Fibroblast of lung (primary cell): ENCODE measurements around the gene FHL1. TPM values are rescaled to one million over a fixed set of nuclear protein-coding genes. Genes with fewer than 3 reads are reported as not detected.
A peak's percentile ranks its signal among the peaks of the same experiment; 100 is the strongest.

Experiments used
- DNase-seq, 2 donors: peaks; one replicate each; pipeline versions ENCODE4 v3.0.0 to v3.0.0-alpha.2; 2010; ENCODE audit warnings: low read depth in 2 of 2
- H2AFZ ChIP-seq: 2 replicates; pipeline ENCODE4 v1.5.1; 2012; ENCODE audit warnings: low read length, control low read depth, inconsistent platforms
- H3K27ac ChIP-seq: 2 replicates; pipeline ENCODE4 v1.5.1; 2011; ENCODE audit warnings: low read length, control low read depth; ENCODE audit not compliant: insufficient read depth
- H3K27me3 ChIP-seq: 2 replicates; pipeline ENCODE4 v1.5.1; 2011; ENCODE audit warnings: mild to moderate bottlenecking, low read length; ENCODE audit not compliant: control insufficient read depth, insufficient read depth
- H3K36me3 ChIP-seq: 2 replicates; pipeline ENCODE4 v1.5.1; 2011; ENCODE audit warnings: low read length; ENCODE audit not compliant: control insufficient read depth, insufficient read depth
- H3K4me1 ChIP-seq: 2 replicates; pipeline ENCODE4 v1.5.1; 2011; ENCODE audit warnings: low read length; ENCODE audit not compliant: control insufficient read depth, insufficient read depth; ENCODE audit errors: extremely low read depth
- H3K4me2 ChIP-seq: 2 replicates; pipeline ENCODE4 v1.5.1; 2011; ENCODE audit warnings: low read length, control low read depth; ENCODE audit not compliant: insufficient read depth; ENCODE audit errors: extremely low read depth
- H3K4me3 ChIP-seq, 4 experiments: fragments of 200-600 bp in 1 of 4; sonication (generic) in 1 of 4; replicated peaks in 1 of 4; 2 replicates each; pipeline ENCODE4 v1.5.1; 2011 to 2016; ENCODE audit warnings: low read length in 4 of 4, low read depth in 3 of 4, mild to moderate bottlenecking in 3 of 4, control low read depth in 2 of 4, inconsistent platforms in 1 of 4, mixed read lengths in 1 of 4; ENCODE audit not compliant: insufficient read depth in 1 of 4; ENCODE audit errors: control extremely low read depth in 1 of 4
- H3K79me2 ChIP-seq: 2 replicates; pipeline ENCODE4 v1.5.1; 2012; ENCODE audit warnings: mild to moderate bottlenecking, low read length, inconsistent platforms; ENCODE audit not compliant: control insufficient read depth, insufficient read depth
- H3K9ac ChIP-seq: 2 replicates; pipeline ENCODE4 v1.5.1; 2011; ENCODE audit warnings: mild to moderate bottlenecking, low read length, control low read depth; ENCODE audit not compliant: insufficient read depth
- H3K9me3 ChIP-seq: 2 replicates; pipeline ENCODE4 v1.5.1; 2012; ENCODE audit warnings: low read depth, low read length; ENCODE audit not compliant: control insufficient read depth, insufficient read depth
- H4K20me1 ChIP-seq: 2 replicates; pipeline ENCODE4 v1.5.1; 2011; ENCODE audit warnings: low read length; ENCODE audit not compliant: control insufficient read depth, insufficient read depth; ENCODE audit errors: extremely low read depth
- EZH2 ChIP-seq: IDR thresholded peaks from 2 replicates; pipeline ENCODE4 v1.5.1; 2012; ENCODE audit warnings: low read length, control low read depth, mild to moderate bottlenecking; ENCODE audit errors: missing control alignments
- polyA plus RNA-seq, 2 donors: library from polyadenylated mRNA; depleted of rRNA in 1 of 2; stranded (reverse) in 1 of 2; unstranded in 1 of 2; fragments of >200 nt; gene quantifications; 2 replicates each; pipeline ENCODE4 v1.2.1, GENCODE V29; 2011 to 2012; ENCODE audit warnings: missing spikeins in 1 of 2
- total RNA-seq: library from RNA; depleted of rRNA; stranded (reverse); fragments of >200 nt; gene quantifications from 2 replicates; pipeline ENCODE4 v1.2.1, GENCODE V29; 2014
- TF ChIP-seq, protein P1 (sequence below), 2 donors: IDR thresholded peaks in 1 of 2; conservative IDR thresholded peaks in 1 of 2; 1 replicate in 1 of 2; 2 replicates in 1 of 2; pipeline ENCODE4 v1.5.1; 2011 to 2012; ENCODE audit warnings: low read length in 2 of 2, control low read depth in 1 of 2, inconsistent platforms in 1 of 2, low read depth in 1 of 2, mild to moderate bottlenecking in 1 of 2

FHL1 gene
- total and polyA plus RNA-seq, 2 donors (not counting 1 experiment from before 2014, with no cell fraction given), result 180 to 627 TPM

DNA sequence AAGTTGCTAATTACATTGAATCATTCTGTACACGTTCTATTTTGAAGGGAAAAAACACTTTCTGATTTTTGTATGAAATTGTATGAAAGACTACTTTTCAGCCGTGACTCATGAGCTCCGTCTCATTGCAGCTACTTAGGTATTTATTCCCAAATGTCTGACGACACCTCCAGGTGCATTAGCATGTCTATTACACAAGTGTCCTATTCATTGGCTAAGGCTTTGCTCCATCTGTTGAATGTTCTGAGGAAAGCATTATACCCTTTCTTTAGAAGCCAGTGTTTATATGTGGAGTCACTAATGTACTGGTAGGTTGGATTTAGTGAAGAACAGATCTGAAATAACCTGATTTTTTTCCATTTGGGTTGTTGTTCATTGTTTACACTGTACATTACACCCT, 52.0 kb downstream of the FHL1 start:
- no peaks in the 10 kb centered on the region for H3K79me2 ChIP-seq
- peak; percentile 56 to 65 for DNase-seq
- no peaks in the 10 kb centered on the region for H3K9me3 ChIP-seq
- no peaks in the 10 kb centered on the region for H3K27me3 ChIP-seq
- H4K20me1 ChIP-seq, result no peaks in the 10 kb centered on the region
- peaks cover 10% of the 10 kb centered on the region for H3K4me1 ChIP-seq
- no peak overlapping the region for H3K9ac ChIP-seq
- no peak overlapping the region for H3K4me3 ChIP-seq
- H2AFZ ChIP-seq, result no peak overlapping the region
- TF ChIP-seq EZH2, result no peak
- TF ChIP-seq, protein P1, sequence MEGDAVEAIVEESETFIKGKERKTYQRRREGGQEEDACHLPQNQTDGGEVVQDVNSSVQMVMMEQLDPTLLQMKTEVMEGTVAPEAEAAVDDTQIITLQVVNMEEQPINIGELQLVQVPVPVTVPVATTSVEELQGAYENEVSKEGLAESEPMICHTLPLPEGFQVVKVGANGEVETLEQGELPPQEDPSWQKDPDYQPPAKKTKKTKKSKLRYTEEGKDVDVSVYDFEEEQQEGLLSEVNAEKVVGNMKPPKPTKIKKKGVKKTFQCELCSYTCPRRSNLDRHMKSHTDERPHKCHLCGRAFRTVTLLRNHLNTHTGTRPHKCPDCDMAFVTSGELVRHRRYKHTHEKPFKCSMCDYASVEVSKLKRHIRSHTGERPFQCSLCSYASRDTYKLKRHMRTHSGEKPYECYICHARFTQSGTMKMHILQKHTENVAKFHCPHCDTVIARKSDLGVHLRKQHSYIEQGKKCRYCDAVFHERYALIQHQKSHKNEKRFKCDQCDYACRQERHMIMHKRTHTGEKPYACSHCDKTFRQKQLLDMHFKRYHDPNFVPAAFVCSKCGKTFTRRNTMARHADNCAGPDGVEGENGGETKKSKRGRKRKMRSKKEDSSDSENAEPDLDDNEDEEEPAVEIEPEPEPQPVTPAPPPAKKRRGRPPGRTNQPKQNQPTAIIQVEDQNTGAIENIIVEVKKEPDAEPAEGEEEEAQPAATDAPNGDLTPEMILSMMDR (conservative IDR thresholded peaks at IDR 0.05 in 1 of 2, IDR thresholded peaks at IDR 0.05 in 1 of 2; ENCODE audit: low read depth in 1 of 2, low read length in 2 of 2), result no peak
- H3K27ac ChIP-seq, result peak overlapping the region; percentile 51
- no peak overlapping the region for H3K4me2 ChIP-seq
- no peaks in the 10 kb centered on the region for H3K36me3 ChIP-seq

DNA sequence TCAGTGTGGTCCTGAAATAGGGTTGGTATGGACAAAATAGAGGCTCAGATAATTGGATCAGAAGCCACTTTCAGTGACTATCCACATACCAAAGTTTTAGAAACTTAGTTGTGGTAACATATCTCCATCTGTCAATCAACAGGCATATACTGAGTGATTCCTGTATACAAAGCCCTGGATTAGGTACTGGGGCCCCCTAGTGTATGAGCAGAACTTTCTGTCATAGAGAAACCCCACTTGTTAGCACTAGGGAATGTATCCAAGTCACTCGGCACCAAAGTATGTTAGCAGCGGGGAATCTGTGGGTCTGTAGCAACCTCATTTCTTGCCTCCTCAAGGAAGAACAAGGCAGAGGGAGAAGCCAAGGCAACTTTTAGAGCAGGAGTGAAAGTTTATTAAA, 53.1 kb downstream of the FHL1 start:
- TF ChIP-seq EZH2, result no peak
- TF ChIP-seq, protein P1 (conservative IDR thresholded peaks at IDR 0.05 in 1 of 2, IDR thresholded peaks at IDR 0.05 in 1 of 2; ENCODE audit: low read depth in 1 of 2, low read length in 2 of 2), result peak; percentile 43
- Histone ChIP-seq H2AFZ (no peak overlapping the region), H3K27ac (no peak overlapping the region), H4K20me1 (no peaks in the 10 kb centered on the region), H3K4me2 (no peak overlapping the region), H3K27me3 (no peaks in the 10 kb centered on the region), H3K79me2 (no peaks in the 10 kb centered on the region), H3K9me3 (no peaks in the 10 kb centered on the region), H3K4me3 (no peak overlapping the region), H3K36me3 (no peaks in the 10 kb centered on the region), H3K9ac (no peak overlapping the region), H3K4me1 (peaks cover 10% of the 10 kb centered on the region)
- DNase-seq, result peak; percentile 47 to 59

DNA sequence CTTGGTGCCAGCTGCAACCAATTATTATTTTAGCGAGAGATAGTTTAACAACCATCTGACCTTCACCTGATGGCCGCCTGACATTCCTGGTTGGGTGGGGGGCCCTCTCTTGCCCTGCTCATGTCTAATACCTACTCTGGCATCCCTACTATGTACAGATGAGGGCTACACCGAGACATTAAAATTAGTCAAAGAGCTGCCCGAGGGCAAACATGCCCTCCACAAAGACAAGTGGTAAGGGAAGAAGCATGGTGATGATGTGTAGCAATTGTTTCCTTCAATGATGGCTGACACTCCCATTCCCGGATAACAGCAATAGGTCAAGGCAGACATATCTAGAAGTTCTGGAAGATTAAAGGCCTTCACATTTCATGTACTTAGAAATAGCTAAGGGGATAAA, 54.3 kb downstream of the FHL1 start:
- no peaks in the 10 kb centered on the region for H4K20me1 ChIP-seq
- no peak overlapping the region for H3K9ac ChIP-seq
- no peaks in the 10 kb centered on the region for H3K9me3 ChIP-seq
- DNase-seq, result no peak
- H3K4me1 ChIP-seq, result peaks cover 10% of the 10 kb centered on the region
- no peak overlapping the region for H3K4me3 ChIP-seq
- no peak overlapping the region for H3K4me2 ChIP-seq
- H2AFZ ChIP-seq, result no peak overlapping the region
- H3K36me3 ChIP-seq, result peaks cover 2% of the 10 kb centered on the region
- no peak overlapping the region for H3K27ac ChIP-seq
- H3K27me3 ChIP-seq, result no peaks in the 10 kb centered on the region
- H3K79me2 ChIP-seq, result no peaks in the 10 kb centered on the region
- TF ChIP-seq, protein P1 (conservative IDR thresholded peaks at IDR 0.05 in 1 of 2, IDR thresholded peaks at IDR 0.05 in 1 of 2; ENCODE audit: low read depth in 1 of 2, low read length in 2 of 2), result no peak
